ENCODE measurements around the gene CYP24A1.

Gene CYP24A1

DNA sequence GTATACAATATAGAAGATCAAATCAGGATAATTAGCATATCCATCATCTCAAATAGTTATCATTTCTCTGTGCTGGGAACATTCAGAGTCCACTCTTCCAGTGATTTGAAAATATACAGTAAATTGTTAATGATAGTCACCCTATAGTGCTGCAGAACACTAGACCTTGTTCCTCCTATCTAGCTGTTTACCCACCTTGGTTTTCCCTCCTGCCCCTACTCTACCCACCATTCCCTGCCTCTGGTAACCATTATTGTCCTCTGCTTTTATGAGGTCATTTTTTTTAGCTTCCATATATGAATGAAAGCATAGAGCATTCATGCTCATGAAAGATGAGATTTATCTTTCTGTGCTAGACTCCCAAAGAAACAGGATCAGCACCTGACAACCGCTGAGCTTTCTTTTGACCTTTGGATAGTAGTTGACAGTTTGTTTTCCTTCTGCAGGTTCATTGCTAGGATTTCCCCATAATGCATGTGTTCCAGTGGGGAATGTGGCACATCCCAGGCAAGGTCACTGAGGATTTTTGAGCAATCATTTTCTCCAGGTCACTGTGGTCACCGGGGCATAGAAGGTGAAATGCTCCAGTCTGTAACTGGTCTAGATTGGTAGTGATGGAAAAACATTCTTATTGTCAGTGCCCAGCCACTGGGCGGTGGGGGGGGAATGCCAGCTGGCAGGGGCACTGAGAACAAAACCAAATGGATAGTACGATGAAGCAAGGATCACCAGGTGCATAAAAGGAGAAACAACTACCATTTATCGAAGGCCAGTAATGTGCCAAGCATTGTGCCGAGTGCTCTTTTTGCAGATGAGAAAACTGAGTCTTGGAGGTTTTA lies 69.8 kb downstream of the CYP24A1 start:
- Histone ChIP-seq H2AFZ (ENCODE audit: low read depth, low read length) (no peak overlapping the region), H3K9ac (ENCODE audit: low read depth, low read length) (no peak overlapping the region), H3K4me2 (ENCODE audit: insufficient read depth, low read length) (no peak overlapping the region), H3K4me3 (ENCODE audit: low read depth in 1 of 2, low read length in 2 of 2) (no peak overlapping the region), H3K27ac (ENCODE audit: low read length) (no peak overlapping the region), H3K27me3 (ENCODE audit: insufficient read depth, low read length, poor library complexity) (peaks cover 34% of the 10 kb centered on the region), H3K36me3 (ENCODE audit: insufficient read depth, low read length) (no peaks in the 10 kb centered on the region), H3K79me2 (ENCODE audit: insufficient read depth, low read length) (no peaks in the 10 kb centered on the region), H4K20me1 (ENCODE audit: insufficient read depth, low read length) (no peaks in the 10 kb centered on the region), H3K9me3 (ENCODE audit: insufficient read depth, low read length, severe bottlenecking) (no peaks in the 10 kb centered on the region), H3K4me1 (ENCODE audit: insufficient read depth, low read length) (no peaks in the 10 kb centered on the region)
- no peak for DNase-seq
- TF ChIP-seq EZH2 (IDR thresholded peaks at IDR 0.05; ENCODE audit: borderline replicate concordance, low read depth, low read length, severe bottlenecking) (no peak), CTCF (IDR thresholded peaks at IDR 0.05; ENCODE audit: borderline replicate concordance, extremely low read depth, low read length, poor library complexity, severe bottlenecking) (no peak)
- no peak for ATAC-seq (ENCODE audit: insufficient read depth, low read depth)
